ENCODE data around the gene PFN3. TPM values are rescaled to one million over a fixed set of nuclear protein-coding genes. Genes with fewer than 3 reads are reported as not detected.

PFN3 gene
- total and polyA plus RNA-seq, 8 donors: not detected

DNA sequence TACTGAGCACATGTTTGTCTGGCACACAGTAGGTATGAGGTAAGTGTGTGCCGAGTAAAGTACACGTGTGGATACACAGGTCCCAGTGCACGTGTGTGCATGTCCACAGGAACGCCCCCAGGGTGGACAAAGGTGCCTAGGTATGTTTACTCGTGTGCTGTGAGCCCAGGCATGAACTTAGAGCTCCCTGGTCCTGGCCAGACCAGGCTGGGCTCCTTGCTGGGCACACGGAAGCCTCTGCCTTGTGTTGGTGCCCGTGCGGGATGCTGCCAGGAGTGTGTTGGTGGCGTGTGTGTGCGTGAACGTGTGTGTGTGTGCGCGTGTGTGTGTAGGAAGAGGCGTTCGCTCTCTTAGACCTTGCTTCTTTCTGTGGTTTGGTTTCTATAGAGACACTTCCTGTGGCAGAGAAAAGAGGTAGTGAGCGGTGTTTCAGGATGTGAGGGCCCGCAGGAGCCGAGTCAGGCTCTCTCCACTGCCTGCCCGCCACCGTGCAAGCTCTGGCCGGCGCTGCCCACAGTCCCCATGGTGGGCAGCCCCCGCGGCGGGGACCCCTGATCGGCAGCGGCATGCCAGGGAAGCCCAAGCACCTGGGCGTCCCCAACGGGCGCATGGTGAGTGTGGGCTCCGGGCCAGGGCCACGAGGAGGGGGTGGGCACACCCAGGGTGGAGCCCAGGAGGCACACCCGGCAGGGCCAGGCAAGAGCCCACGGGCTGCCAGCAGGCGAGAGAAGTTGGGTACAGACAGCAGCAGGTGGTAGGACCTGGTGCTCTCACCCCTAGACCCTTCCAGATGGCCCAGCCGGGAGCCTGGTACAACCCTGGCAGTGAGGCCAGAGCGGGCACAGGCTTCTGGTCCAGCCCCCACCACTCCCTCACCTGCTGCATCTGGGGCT lies 42.8 kb downstream of the PFN3 start, which contains the start of gene RGS14:
Gene RGS14, plus strand, starts transcription at position 466 of the 893 bp plus-strand sequence. Its CDS starts 101 bp downstream, at position 567.
- ATAC-seq: peak in 3 of 4 donors; percentile 59 to 67 (median 64)
- DNase-seq: peak in 2 of 6 donors; percentile 44 to 75
- H3K4me3 ChIP-seq: peak within 1 kb of the TSS in 1 of 4 donors; percentile 39
- no peaks in the 10 kb centered on the region for H3K9me3 ChIP-seq
- WGBS, 2 donors: 60 to 70% methylated on average over 36 to 37 of the region's 37 CpGs
- no peaks in the 10 kb centered on the region for H3K27me3 ChIP-seq
- no peak for TF ChIP-seq CTCF (IDR thresholded peaks at IDR 0.05)
- no peak for FAIRE-seq
- no peak within 1 kb of the TSS for H3K27ac ChIP-seq
- no peaks in the 10 kb centered on the region for H3K36me3 ChIP-seq
- intact Hi-C loops (cut with DNase I): no loop called here
- peaks cover 0 to under 1% (median 0%) of the 10 kb centered on the region in 3 donors for H3K4me1 ChIP-seq

DNA sequence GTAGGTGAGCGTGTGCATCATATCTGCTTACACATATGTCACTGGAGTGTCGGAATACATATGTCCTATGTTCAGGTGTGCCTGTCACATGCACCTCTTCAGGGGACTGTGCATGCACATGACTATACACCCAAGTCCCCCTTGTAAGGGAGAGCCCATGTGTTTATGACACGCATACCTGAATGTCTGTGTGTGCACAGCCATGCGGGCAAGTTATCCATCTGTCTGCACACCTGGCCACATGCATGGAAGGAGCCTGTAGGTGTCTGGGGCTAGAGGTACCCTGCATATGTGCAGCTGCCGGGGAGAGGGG lies 43.4 kb downstream of the PFN3 start:
- H3K4me3 ChIP-seq: no peak overlapping the region

GRCh38 chr5:177356746-177357145 lies 43.7 kb downstream of the PFN3 start:
- WGBS, 2 donors: 67 to 76% methylated on average over 3 of the region's 3 CpGs
- no peak for ATAC-seq
- no peak overlapping the region for H3K4me3 ChIP-seq
- H3K36me3 ChIP-seq: no peaks in the 10 kb centered on the region
- intact Hi-C loops (cut with DNase I): no loop called here
- H3K27me3 ChIP-seq: no peaks in the 10 kb centered on the region
- no peaks in the 10 kb centered on the region for H3K9me3 ChIP-seq
- no peaks in the 10 kb centered on the region for H3K4me1 ChIP-seq
- peak in 2 of 6 donors; percentile 1 for DNase-seq
- no peak overlapping the region for H3K27ac ChIP-seq
- FAIRE-seq: no peak
- no peak for TF ChIP-seq CTCF (IDR thresholded peaks at IDR 0.05)

More for the DNA sequence above, 43.4 kb downstream of the PFN3 start:
- no peak for DNase-seq
- H3K27ac ChIP-seq: no peak overlapping the region
- TF ChIP-seq CTCF (IDR thresholded peaks at IDR 0.05): no peak
- intact Hi-C loops (cut with DNase I): no loop called here
- 83 to 89% methylated on average over 5 of the region's 5 CpGs for WGBS, 2 donors
- no peaks in the 10 kb centered on the region for H3K27me3 ChIP-seq
- H3K36me3 ChIP-seq: no peaks in the 10 kb centered on the region
- no peaks in the 10 kb centered on the region for H3K4me1 ChIP-seq
- ATAC-seq: no peak
- no peaks in the 10 kb centered on the region for H3K9me3 ChIP-seq
- no peak for FAIRE-seq

DNA sequence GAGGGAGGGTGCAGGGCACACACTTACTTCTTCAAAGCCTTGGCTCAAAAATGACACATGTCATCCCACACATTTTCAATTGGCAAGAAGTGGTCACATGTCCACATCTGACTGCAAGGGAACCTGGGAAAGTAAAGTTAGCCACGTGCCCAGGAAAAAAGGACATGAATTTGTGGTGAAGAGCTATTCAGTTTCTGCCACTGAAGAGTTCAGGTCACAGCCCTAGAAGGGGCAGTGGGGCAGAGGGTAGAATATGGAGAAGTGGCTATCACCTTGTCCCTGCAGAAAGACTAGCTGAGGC lies 44.6 kb downstream of the PFN3 start:
- Histone ChIP-seq H3K4me3 (no peak overlapping the region), H3K27me3 (no peaks in the 10 kb centered on the region), H3K9me3 (no peaks in the 10 kb centered on the region), H3K4me1 (no peaks in the 10 kb centered on the region), H3K27ac (no peak overlapping the region), H3K36me3 (no peaks in the 10 kb centered on the region)
- WGBS, 2 donors: 13 to 45% methylated on average over 1 of the region's 1 CpG
- ATAC-seq (no peak), DNase-seq (peak in 1 of 6 donors; percentile 2), FAIRE-seq (no peak)
- TF ChIP-seq CTCF (IDR thresholded peaks at IDR 0.05): no peak
- intact Hi-C loops (cut with DNase I): no loop called here

All from pancreas (tissue), 10 donors.